Gastrocnemius medialis (tissue), 4 donors: ENCODE measurements around the gene ROR1. TPM values are rescaled to one million over a fixed set of nuclear protein-coding genes. Genes with fewer than 3 reads are reported as not detected.
"Not testable (repeated sequence)": the region's sequence is repeated elsewhere in the genome, so short reads cannot be mapped to it uniquely, and the experiment has no call there.

Experiments
- ATAC-seq, 2 donors: fragments of 150-250 bp; one replicate each; pipeline ENCODE4 v1.9.1; 2016
- DNase-seq, 2 donors: peaks; one replicate each; pipeline ENCODE4 v3.0.0-alpha.2; 2019
- H3K27ac ChIP-seq, 4 donors: fragments of 200-600 bp; sonication (generic); 1 replicate in 1 of 4; 2 replicates in 3 of 4; pipeline ENCODE4 v1.5.1; 2016 to 2018; ENCODE audit warnings: mild to moderate bottlenecking in 2 of 4, moderate library complexity in 1 of 4
- H3K27me3 ChIP-seq, 3 donors: fragments of 200-600 bp; sonication (generic) in 2 of 3; 1 replicate in 1 of 3; 2 replicates in 2 of 3; pipeline versions ENCODE4 v1.5.1 to v1.6.0; 2016 to 2019; ENCODE audit warnings: mild to moderate bottlenecking in 1 of 3, moderate library complexity in 1 of 3
- H3K36me3 ChIP-seq, 2 donors: fragments of 200-600 bp; sonication (generic) in 1 of 2; one replicate each; pipeline ENCODE4 v1.5.1; 2017 to 2018
- H3K4me1 ChIP-seq, 2 donors: fragments of 200-600 bp; sonication (generic) in 1 of 2; one replicate each; pipeline ENCODE4 v1.5.1; 2016 to 2017; ENCODE audit warnings: mild to moderate bottlenecking in 2 of 2
- H3K4me3 ChIP-seq, 4 donors: fragments of 200-600 bp; sonication (generic) in 3 of 4; 1 replicate in 1 of 4; 2 replicates in 3 of 4; pipeline ENCODE4 v1.5.1; 2016 to 2019; ENCODE audit warnings: mild to moderate bottlenecking in 2 of 4
- H3K9me3 ChIP-seq, 3 donors: fragments of 200-600 bp; sonication (generic) in 2 of 3; 1 replicate in 1 of 3; 2 replicates in 2 of 3; pipeline ENCODE4 v1.5.1; 2016 to 2019
- CTCF ChIP-seq, 5 experiments: fragments of 450-650 bp in 3 of 5; fragments of 200-600 bp in 2 of 5; sonication (generic) in 2 of 5; IDR thresholded peaks in 4 of 5; conservative IDR thresholded peaks in 1 of 5; 1 replicate in 4 of 5; 2 replicates in 1 of 5; pipeline ENCODE4 v1.5.1; 2016 to 2019; ENCODE audit warnings: antibody characterized with exemption in 5 of 5, mild to moderate bottlenecking in 3 of 5, moderate library complexity in 3 of 5
- POLR2A ChIP-seq, 2 donors: fragments of 450-650 bp; IDR thresholded peaks; one replicate each; pipeline ENCODE4 v1.6.1; 2017; ENCODE audit warnings: antibody characterized with exemption in 2 of 2, mild to moderate bottlenecking in 2 of 2, moderate library complexity in 2 of 2
- in situ Hi-C, 4 donors: fragments of 200-750 bp; cut with MboI; loops; one replicate each; pipeline versions ENCODE4 v1.15.0 to v1.8.0; 2017; ENCODE audit warnings: low sequenced_read_pairs in 4 of 4
- intact Hi-C: fragments of 100-400 bp; cut with DNase I; formaldehyde crosslinking; loops from one replicate; pipeline ENCODE4 v1.15.1; 2023; ENCODE audit warnings: low total_unique reads
- total RNA-seq, 4 donors: library from RNA; depleted of rRNA; stranded (reverse); fragments of >200 nt; gene quantifications; one replicate each; pipeline versions ENCODE4 v1.1.0 to v1.2.3, GENCODE V29; 2016

Gene ROR1
- total RNA-seq, 4 donors from 2014 or later = 2.5 to 4.3 (median 3.6) TPM

GRCh38 chr1:63813829-63814277 lies 40.0 kb downstream of the ROR1 start:
- no peaks in the 10 kb centered on the region for H3K9me3 ChIP-seq
- no peak overlapping the region for H3K4me3 ChIP-seq
- peaks cover 13 to 32% of the 10 kb centered on the region in 2 donors for H3K4me1 ChIP-seq
- ATAC-seq (no peak), DNase-seq (no peak)
- intact Hi-C loops = no loop called here
- no peaks in the 10 kb centered on the region for H3K36me3 ChIP-seq
- H3K27ac ChIP-seq = no peak overlapping the region
- no peak for TF ChIP-seq CTCF (IDR thresholded peaks at IDR 0.05 in 4 of 5, conservative IDR thresholded peaks at IDR 0.05 in 1 of 5)
- no peak for TF ChIP-seq POLR2A (IDR thresholded peaks at IDR 0.05)
- in situ Hi-C loops = no loop called here
- no peaks in the 10 kb centered on the region for H3K27me3 ChIP-seq

- ATAC-seq, H3K36me3 ChIP-seq, in situ Hi-C loops, H3K27me3 ChIP-seq, H3K4me3 ChIP-seq, intact Hi-C loops, DNase-seq, H3K27ac ChIP-seq, H3K9me3 ChIP-seq: not testable (repeated sequence)
- peaks cover 11 to 28% of the 10 kb centered on the region in 2 donors for H3K4me1 ChIP-seq
Observed at GRCh38 chr1:63816217-63816815, 42.5 kb downstream of the ROR1 start.

GRCh38 chr1:63817152-63817667 lies 43.4 kb downstream of the ROR1 start:
- DNase-seq = no peak
- intact Hi-C loops = no loop called here
- in situ Hi-C loops = no loop called here
- Histone ChIP-seq H3K9me3 (no peaks in the 10 kb centered on the region), H3K27me3 (no peaks in the 10 kb centered on the region), H3K4me1 (peaks cover 12 to 29% of the 10 kb centered on the region in 2 donors), H3K27ac (no peak overlapping the region), H3K4me3 (no peak overlapping the region), H3K36me3 (no peaks in the 10 kb centered on the region)
- TF ChIP-seq CTCF (IDR thresholded peaks at IDR 0.05 in 4 of 5, conservative IDR thresholded peaks at IDR 0.05 in 1 of 5) (no peak), POLR2A (IDR thresholded peaks at IDR 0.05) (no peak)
- ATAC-seq = no peak

GRCh38 chr1:63817700-63818099 lies 43.9 kb downstream of the ROR1 start:
- in situ Hi-C loops = no loop called here
- DNase-seq (no peak), ATAC-seq (no peak)
- Histone ChIP-seq H3K4me1 (peaks cover 12 to 29% of the 10 kb centered on the region in 2 donors), H3K36me3 (no peaks in the 10 kb centered on the region), H3K27me3 (no peaks in the 10 kb centered on the region), H3K27ac (no peak overlapping the region), H3K4me3 (no peak overlapping the region), H3K9me3 (no peaks in the 10 kb centered on the region)
- no peak for TF ChIP-seq CTCF (IDR thresholded peaks at IDR 0.05 in 4 of 5, conservative IDR thresholded peaks at IDR 0.05 in 1 of 5)
- no peak for TF ChIP-seq POLR2A (IDR thresholded peaks at IDR 0.05)
- intact Hi-C loops = no loop called here

GRCh38 chr1:63818567-63819325 lies 44.9 kb downstream of the ROR1 start:
- in situ Hi-C loops = no loop called here
- no peaks in the 10 kb centered on the region for H3K27me3 ChIP-seq
- H3K9me3 ChIP-seq = no peaks in the 10 kb centered on the region

More at GRCh38 chr1:63818567-63819325, 44.9 kb downstream of the ROR1 start:
- intact Hi-C loops = no loop called here
- TF ChIP-seq CTCF (IDR thresholded peaks at IDR 0.05 in 4 of 5, conservative IDR thresholded peaks at IDR 0.05 in 1 of 5) (no peak), POLR2A (IDR thresholded peaks at IDR 0.05) (no peak)
- H3K36me3 ChIP-seq = no peaks in the 10 kb centered on the region
- peaks cover 12 to 23% of the 10 kb centered on the region in 2 donors for H3K4me1 ChIP-seq
- no peak overlapping the region for H3K27ac ChIP-seq
- DNase-seq (no peak), ATAC-seq (no peak)
- no peak overlapping the region for H3K4me3 ChIP-seq
